HFFc6 (cell line): Measurements from ENCODE around the gene RIMS4. TPM values are rescaled to one million over a fixed set of nuclear protein-coding genes. Genes with fewer than 3 reads are reported as not detected.

Experiments used
- DNase-seq: peaks from one replicate; pipeline ENCODE4 v3.0.0-alpha.2; 2018
- H3K27ac Mint-ChIP-seq: 2 replicates; pipeline ENCODE4 v1.8.0; 2020; ENCODE audit warnings: mild to moderate bottlenecking, mixed read lengths
- H3K27me3 Mint-ChIP-seq: 2 replicates; pipeline ENCODE4 v1.8.0; 2021; ENCODE audit warnings: mild to moderate bottlenecking, moderate library complexity, mixed read lengths; ENCODE audit not compliant: insufficient read depth
- H3K36me3 Mint-ChIP-seq: 2 replicates; pipeline ENCODE4 v1.8.0; 2021; ENCODE audit warnings: low read depth, mixed read lengths
- H3K4me1 Mint-ChIP-seq: 2 replicates; pipeline ENCODE4 v1.8.0; 2020; ENCODE audit warnings: low read depth, mixed read lengths
- H3K4me3 Mint-ChIP-seq: 2 replicates; pipeline ENCODE4 v1.8.0; 2020; ENCODE audit warnings: mild to moderate bottlenecking, moderate library complexity, mixed read lengths
- H3K9me3 Mint-ChIP-seq: 2 replicates; pipeline ENCODE4 v1.8.0; 2020; ENCODE audit warnings: mild to moderate bottlenecking, mixed read lengths
- long read RNA-seq: library from polyadenylated mRNA; unstranded; transcript quantifications from one replicate; pipeline ENCODE4 v2.0.0, GENCODE V29; 2019
- total RNA-seq, 6 experiments: library from RNA; stranded (reverse); fragmentation: NEBNext Ultra II Directional; extraction: Animal tissue kit (Norgen Biotek cat#: 25700); gene quantifications; 2 replicates in 1 of 6; 3 replicates in 5 of 6; pipeline ENCODE4 v1.2.3, GENCODE V29; 2021
- TF ChIP-seq, protein P1 (sequence below): fragments of 200-600 bp; sonication (generic); IDR thresholded peaks from 2 replicates; pipeline ENCODE4 v1.5.0; 2021; ENCODE audit warnings: antibody characterized with exemption, mild to moderate bottlenecking

RIMS4 gene
- not detected for total RNA-seq
- long read RNA-seq = 0 reads

DNA sequence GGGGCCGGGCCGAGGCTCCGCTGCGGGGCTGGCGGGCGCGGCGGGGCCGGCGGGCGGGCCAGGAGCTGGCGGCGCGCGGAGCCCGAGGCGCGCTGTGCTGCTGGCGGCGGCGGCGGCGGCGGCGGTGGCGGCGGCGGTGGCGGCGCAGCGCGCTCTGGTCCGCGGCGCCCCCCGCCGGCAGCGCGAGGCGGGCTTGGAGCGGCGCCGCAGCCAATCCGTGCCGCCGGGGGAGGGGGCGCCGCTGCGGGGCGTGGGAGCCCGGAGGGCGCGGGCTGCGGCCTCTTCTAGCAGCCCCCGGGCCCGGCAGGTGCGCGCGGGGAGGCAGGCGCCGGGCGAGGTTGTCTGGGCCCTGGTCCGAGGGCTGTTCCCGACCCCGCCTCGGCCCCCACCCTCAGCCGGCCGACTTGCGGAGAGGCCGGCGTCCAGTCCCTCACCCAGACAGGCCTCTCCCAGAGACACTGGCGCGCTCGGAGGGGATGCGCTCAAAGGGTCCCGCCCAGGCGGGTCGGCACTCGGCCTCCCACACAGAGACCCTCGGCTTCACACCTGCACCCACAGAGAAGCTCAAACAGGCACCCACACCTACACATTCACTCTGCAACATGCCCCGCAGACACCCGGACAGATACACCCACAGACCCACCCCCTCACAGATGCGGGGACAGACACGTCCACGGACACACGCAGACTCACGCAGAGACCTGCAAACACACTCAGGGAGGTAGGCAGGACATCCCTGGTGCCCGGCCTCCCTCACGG lies at the start of gene RIMS4:
Gene RIMS4, minus strand, starts transcription at position 156 of the 759 bp plus-strand sequence. CDS start 275 bp downstream, outside the sequence.
- Mint-ChIP-seq H3K36me3 (peaks cover 7% of the 10 kb centered on the region; the same call in 1 of the 2 replicates), H3K27ac (no peak within 1 kb of the TSS), H3K9me3 (peaks cover 5% of the 10 kb centered on the region; the same call in 1 of the 2 replicates), H3K4me1 (no peaks in the 10 kb centered on the region), H3K4me3 (no peak within 1 kb of the TSS), H3K27me3 (peaks cover 58% of the 10 kb centered on the region)
- TF ChIP-seq, protein P1, sequence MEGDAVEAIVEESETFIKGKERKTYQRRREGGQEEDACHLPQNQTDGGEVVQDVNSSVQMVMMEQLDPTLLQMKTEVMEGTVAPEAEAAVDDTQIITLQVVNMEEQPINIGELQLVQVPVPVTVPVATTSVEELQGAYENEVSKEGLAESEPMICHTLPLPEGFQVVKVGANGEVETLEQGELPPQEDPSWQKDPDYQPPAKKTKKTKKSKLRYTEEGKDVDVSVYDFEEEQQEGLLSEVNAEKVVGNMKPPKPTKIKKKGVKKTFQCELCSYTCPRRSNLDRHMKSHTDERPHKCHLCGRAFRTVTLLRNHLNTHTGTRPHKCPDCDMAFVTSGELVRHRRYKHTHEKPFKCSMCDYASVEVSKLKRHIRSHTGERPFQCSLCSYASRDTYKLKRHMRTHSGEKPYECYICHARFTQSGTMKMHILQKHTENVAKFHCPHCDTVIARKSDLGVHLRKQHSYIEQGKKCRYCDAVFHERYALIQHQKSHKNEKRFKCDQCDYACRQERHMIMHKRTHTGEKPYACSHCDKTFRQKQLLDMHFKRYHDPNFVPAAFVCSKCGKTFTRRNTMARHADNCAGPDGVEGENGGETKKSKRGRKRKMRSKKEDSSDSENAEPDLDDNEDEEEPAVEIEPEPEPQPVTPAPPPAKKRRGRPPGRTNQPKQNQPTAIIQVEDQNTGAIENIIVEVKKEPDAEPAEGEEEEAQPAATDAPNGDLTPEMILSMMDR = no peak
- no peak for DNase-seq

DNA sequence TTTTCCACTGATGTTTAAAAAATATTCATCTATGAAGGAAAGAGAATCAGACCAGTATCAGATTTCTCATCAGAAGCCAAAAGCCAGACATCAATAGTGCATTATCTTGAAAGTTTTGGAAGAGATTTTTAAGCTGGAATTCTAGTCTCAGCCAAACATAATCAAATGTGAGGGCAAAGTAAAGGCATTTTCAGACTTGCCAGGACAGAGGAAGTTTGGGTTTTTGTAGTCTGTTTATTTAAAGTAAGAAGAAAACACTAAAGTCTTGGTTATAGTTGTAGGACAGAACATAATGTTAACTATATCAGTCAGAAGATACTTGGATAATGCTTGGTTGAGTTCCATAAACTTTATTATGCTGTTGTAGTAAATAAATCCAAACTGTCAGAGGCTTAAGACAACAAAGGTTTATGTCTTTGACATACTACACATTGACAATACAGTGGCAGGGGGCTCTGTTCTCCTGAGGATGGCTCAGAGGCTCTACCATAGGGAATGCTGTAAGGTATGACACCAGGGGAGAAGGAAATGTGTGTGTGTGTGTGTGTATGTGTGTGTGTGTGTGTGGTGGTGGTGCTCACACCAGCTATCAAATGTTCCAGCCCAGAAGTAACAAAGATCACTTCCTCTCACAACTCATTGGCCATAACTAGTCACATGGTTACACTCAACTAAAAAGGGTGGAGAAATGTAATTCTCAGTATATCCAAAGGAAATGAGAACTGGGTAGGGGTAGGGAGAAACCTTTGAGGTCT lies 48.4 kb upstream of the RIMS4 start:
- no peak overlapping the region for H3K4me3 Mint-ChIP-seq

GRCh38 chr20:44856856-44857448 lies 46.6 kb upstream of the RIMS4 start:
- peaks cover 35% of the 10 kb centered on the region for H3K27me3 Mint-ChIP-seq
- TF ChIP-seq, protein P1 = no peak
- H3K36me3 Mint-ChIP-seq = no peaks in the 10 kb centered on the region
- no peaks in the 10 kb centered on the region; the same call in 1 of the 2 replicates for H3K9me3 Mint-ChIP-seq
- peaks cover 8% of the 10 kb centered on the region for H3K4me1 Mint-ChIP-seq
- H3K27ac Mint-ChIP-seq = no peak overlapping the region
- no peak overlapping the region; the same call in 1 of the 2 replicates for H3K4me3 Mint-ChIP-seq
- no peak for DNase-seq

More for the DNA sequence above, 48.4 kb upstream of the RIMS4 start:
- TF ChIP-seq, protein P1 = no peak
- peaks cover 26% of the 10 kb centered on the region for H3K27me3 Mint-ChIP-seq
- H3K27ac Mint-ChIP-seq = no peak overlapping the region
- no peaks in the 10 kb centered on the region; the same call in 1 of the 2 replicates for H3K9me3 Mint-ChIP-seq
- H3K36me3 Mint-ChIP-seq = no peaks in the 10 kb centered on the region
- DNase-seq = no peak
- H3K4me1 Mint-ChIP-seq = peaks cover 15% of the 10 kb centered on the region

- no peak for DNase-seq
- Mint-ChIP-seq H3K4me3 (no peak overlapping the region), H3K27ac (no peak overlapping the region), H3K4me1 (peaks cover 3% of the 10 kb centered on the region), H3K9me3 (no peaks in the 10 kb centered on the region; the same call in 1 of the 2 replicates), H3K36me3 (no peaks in the 10 kb centered on the region), H3K27me3 (peaks cover 40% of the 10 kb centered on the region)
- TF ChIP-seq, protein P1 = no peak
Measured at GRCh38 chr20:44856442-44856841, 46.1 kb upstream of the RIMS4 start.

DNA sequence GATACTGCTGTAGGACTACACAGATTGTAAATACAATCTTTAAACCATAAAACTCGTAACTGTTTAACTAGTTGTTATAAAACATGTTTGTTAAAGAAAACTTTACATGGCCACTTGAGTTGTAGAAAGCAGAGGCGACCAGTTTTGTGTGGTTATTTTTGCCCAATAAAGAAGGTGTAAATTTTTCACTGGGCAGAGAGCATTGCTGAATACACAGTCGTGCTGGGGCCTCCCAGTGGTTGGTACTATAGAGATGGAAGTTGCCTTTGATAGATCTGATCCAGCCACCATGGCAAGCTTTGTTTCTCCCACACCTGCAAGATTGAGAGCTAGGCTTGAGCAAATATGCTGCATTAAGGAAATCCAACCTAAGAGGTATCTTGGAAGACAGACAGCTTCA lies 41.2 kb upstream of the RIMS4 start:
- DNase-seq = no peak
- Mint-ChIP-seq H3K9me3 (no peaks in the 10 kb centered on the region; the same call in 1 of the 2 replicates), H3K4me3 (no peak overlapping the region), H3K27ac (no peak overlapping the region), H3K27me3 (peaks cover 36% of the 10 kb centered on the region), H3K36me3 (no peaks in the 10 kb centered on the region), H3K4me1 (peaks cover 7% of the 10 kb centered on the region)
- TF ChIP-seq, protein P1 = no peak
